H1 (cell line): Measurements from ENCODE around the gene NUP43. TPM values are rescaled to one million over a fixed set of nuclear protein-coding genes. Genes with fewer than 3 reads are reported as not detected.

Source experiments
- ASH2L ChIP-seq: fragments of 200-600, 300-600 bp; sonication (generic); IDR thresholded peaks from one replicate; pipeline ENCODE4 v1.7.1; 2017; ENCODE audit warnings: low read length
- BCL11A ChIP-seq, 2 experiments: IDR thresholded peaks; one replicate each; pipeline ENCODE4 v1.6.1; 2011; ENCODE audit warnings: low read depth in 2 of 2, low read length in 2 of 2, mild to moderate bottlenecking in 2 of 2
- CREB1 ChIP-seq: IDR thresholded peaks from 2 replicates; pipeline ENCODE4 v1.6.1; 2012; ENCODE audit warnings: inconsistent platforms
- EP300 ChIP-seq, 2 experiments: IDR thresholded peaks; 1 replicate in 1 of 2; 2 replicates in 1 of 2; pipeline ENCODE4 v1.6.1; 2011 to 2012; ENCODE audit warnings: low read depth in 2 of 2, low read length in 2 of 2, mild to moderate bottlenecking in 2 of 2, borderline replicate concordance in 1 of 2, inconsistent platforms in 1 of 2, moderate library complexity in 1 of 2
- KDM4A ChIP-seq: IDR thresholded peaks from one replicate; pipeline ENCODE4 v1.7.1; 2012; ENCODE audit warnings: low read depth, mild to moderate bottlenecking, moderate library complexity, low read length, inconsistent platforms; ENCODE audit not compliant: severe bottlenecking
- RBBP5 ChIP-seq: IDR thresholded peaks from 2 replicates; pipeline ENCODE4 v1.7.1; 2012; ENCODE audit warnings: low read depth, mild to moderate bottlenecking, inconsistent platforms, low read length, moderate library complexity, borderline replicate concordance
- SIX5 ChIP-seq: IDR thresholded peaks from 2 replicates; pipeline ENCODE4 v1.6.1; 2011; ENCODE audit warnings: mild to moderate bottlenecking, low read depth, low read length
- polyA plus RNA-seq, 7 experiments: library from polyadenylated mRNA; depleted of rRNA in 3 of 7; stranded (reverse) in 5 of 7; unstranded in 2 of 7; fragments of >200 nt in 5 of 7; fragments of 200-250 nt in 2 of 7; gene quantifications; 1 replicate in 5 of 7; 2 replicates in 1 of 7; 4 replicates in 1 of 7; pipeline versions ENCODE4 v1.2.1 to v1.2.3, GENCODE V29; 2011 to 2013; ENCODE audit warnings: missing spikeins in 2 of 7, mixed read lengths in 2 of 7
- total RNA-seq: library from RNA; stranded (reverse); fragmentation: NEBNext Ultra II Directional; extraction: Animal tissue kit (Norgen Biotek cat#: 25700); gene quantifications from 2 replicates; pipeline ENCODE4 v1.2.1, GENCODE V29; 2021
- TF ChIP-seq, protein P1 (sequence below), 3 experiments: IDR thresholded peaks; 1 replicate in 2 of 3; 2 replicates in 1 of 3; pipeline versions ENCODE4 v1.5.1 to v1.6.1; 2011; ENCODE audit warnings: low read length in 3 of 3, mild to moderate bottlenecking in 3 of 3, inconsistent platforms in 2 of 3, low read depth in 1 of 3, moderate library complexity in 1 of 3; ENCODE audit not compliant: insufficient read depth in 1 of 3; ENCODE audit errors: control extremely low read depth in 1 of 3

Gene NUP43
- total and polyA plus RNA-seq, 2 of the 8 experiments (the other 6 are each of a cell fraction or from before 2014, with no cell fraction given): 25.2 to 83.4 TPM

DNA sequence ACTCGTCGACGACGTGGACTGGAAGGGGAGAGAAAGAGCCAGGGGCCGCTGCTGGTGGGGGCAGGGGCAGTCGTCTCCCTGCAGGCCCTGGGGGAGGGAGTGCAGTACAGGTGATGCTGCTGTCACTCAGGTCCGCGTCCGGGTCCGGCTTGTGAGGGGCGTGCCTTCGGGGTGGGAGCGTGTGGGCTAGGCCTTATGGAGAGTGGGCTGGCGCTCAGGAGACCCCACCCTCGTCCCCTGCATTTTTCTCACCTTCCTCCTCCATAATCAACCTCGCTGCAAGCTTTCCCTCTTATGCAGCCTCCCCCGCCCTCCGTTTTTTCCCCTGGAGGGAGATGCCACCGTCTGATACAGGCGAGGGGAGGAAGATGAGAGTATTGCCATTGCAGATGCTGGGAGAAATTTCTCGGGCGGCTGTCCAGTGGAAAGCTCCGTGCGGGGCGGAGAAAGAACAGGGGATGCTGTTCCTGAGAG lies 3.8 kb upstream of the NUP43 start (continued):
- TF ChIP-seq KDM4A (peak; percentile 89), ASH2L (peak; percentile 37), BCL11A (IDR thresholded peaks at IDR 0.05; ENCODE audit: low read depth in 2 of 2, low read length in 2 of 2) (no peak), SIX5 (no peak), CREB1 (peak; percentile 45), EP300 (IDR thresholded peaks at IDR 0.05; ENCODE audit: borderline replicate concordance in 1 of 2, low read depth in 2 of 2, low read length in 2 of 2) (no peak), RBBP5 (no peak)
- TF ChIP-seq, protein P1, sequence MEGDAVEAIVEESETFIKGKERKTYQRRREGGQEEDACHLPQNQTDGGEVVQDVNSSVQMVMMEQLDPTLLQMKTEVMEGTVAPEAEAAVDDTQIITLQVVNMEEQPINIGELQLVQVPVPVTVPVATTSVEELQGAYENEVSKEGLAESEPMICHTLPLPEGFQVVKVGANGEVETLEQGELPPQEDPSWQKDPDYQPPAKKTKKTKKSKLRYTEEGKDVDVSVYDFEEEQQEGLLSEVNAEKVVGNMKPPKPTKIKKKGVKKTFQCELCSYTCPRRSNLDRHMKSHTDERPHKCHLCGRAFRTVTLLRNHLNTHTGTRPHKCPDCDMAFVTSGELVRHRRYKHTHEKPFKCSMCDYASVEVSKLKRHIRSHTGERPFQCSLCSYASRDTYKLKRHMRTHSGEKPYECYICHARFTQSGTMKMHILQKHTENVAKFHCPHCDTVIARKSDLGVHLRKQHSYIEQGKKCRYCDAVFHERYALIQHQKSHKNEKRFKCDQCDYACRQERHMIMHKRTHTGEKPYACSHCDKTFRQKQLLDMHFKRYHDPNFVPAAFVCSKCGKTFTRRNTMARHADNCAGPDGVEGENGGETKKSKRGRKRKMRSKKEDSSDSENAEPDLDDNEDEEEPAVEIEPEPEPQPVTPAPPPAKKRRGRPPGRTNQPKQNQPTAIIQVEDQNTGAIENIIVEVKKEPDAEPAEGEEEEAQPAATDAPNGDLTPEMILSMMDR (IDR thresholded peaks at IDR 0.05; ENCODE audit: control extremely low read depth in 1 of 3, insufficient read depth in 1 of 3, low read depth in 1 of 3, low read length in 3 of 3): no peak
